Central memory CD4-positive, alpha-beta T cell (primary cell): ENCODE measurements around the gene CLBA1.
"Not testable (repeated sequence)": the region's sequence is repeated elsewhere in the genome, so short reads cannot be mapped to it uniquely, and the experiment has no call there.

Source experiments
- DNase-seq: peaks from one replicate; pipeline ENCODE4 v3.0.0; 2022
- total RNA-seq, 3 experiments: gene quantifications; one replicate each; lab custom pipeline; 2026; lab: John Stamatoyannopoulos, UW

The CLBA1 gene
- 3.8 to 5.2 (median 5.0) reads per million in 3 experiments for total RNA-seq

- DNase-seq = peak; percentile 88
Observed at GRCh38 chr14:104985675-104986486, at the start of gene CLBA1. TSS of gene CLBA1 (plus strand) at chr14:104985788. CDS start at chr14:104986432, 644 bp downstream.

GRCh38 chr14:104935955-104936354 is 49.6 kb upstream of the CLBA1 start:
- no peak for DNase-seq

- DNase-seq = no peak
Observed at GRCh38 chr14:104936361-104937155, 49.0 kb upstream of the CLBA1 start.

GRCh38 chr14:104937161-104937560 is 48.4 kb upstream of the CLBA1 start:
- no peak for DNase-seq

GRCh38 chr14:104937694-104938365 is 47.8 kb upstream of the CLBA1 start:
- no peak for DNase-seq

GRCh38 chr14:104938436-104938835 is 47.2 kb upstream of the CLBA1 start:
- no peak for DNase-seq

GRCh38 chr14:104938960-104939359 is 46.6 kb upstream of the CLBA1 start:
- DNase-seq = no peak

- DNase-seq = no peak
Observed at GRCh38 chr14:104939666-104940410, 45.8 kb upstream of the CLBA1 start.

GRCh38 chr14:104940526-104941150 is 45.0 kb upstream of the CLBA1 start:
- DNase-seq = no peak

GRCh38 chr14:104941508-104942365 is 43.9 kb upstream of the CLBA1 start:
- no peak for DNase-seq

- no peak for DNase-seq
Observed at GRCh38 chr14:104942586-104942985, 43.0 kb upstream of the CLBA1 start.

GRCh38 chr14:104943216-104944015 is 42.2 kb upstream of the CLBA1 start:
- DNase-seq = not testable (repeated sequence)

- not testable (repeated sequence) for DNase-seq
Observed at GRCh38 chr14:104944016-104944308, 41.6 kb upstream of the CLBA1 start.

- not testable (repeated sequence) for DNase-seq
Observed at GRCh38 chr14:104944436-104945205, 41.0 kb upstream of the CLBA1 start.

GRCh38 chr14:104945266-104945665 is 40.3 kb upstream of the CLBA1 start:
- not testable (repeated sequence) for DNase-seq

- not testable (repeated sequence) for DNase-seq
Observed at GRCh38 chr14:104945986-104946965, 39.3 kb upstream of the CLBA1 start.

GRCh38 chr14:104947201-104947600 is 38.4 kb upstream of the CLBA1 start:
- not testable (repeated sequence) for DNase-seq
